ENCODE measurements around the gene TLR9. TPM values are rescaled to one million over a fixed set of nuclear protein-coding genes. Genes with fewer than 3 reads are reported as not detected.
A peak's percentile ranks its signal among the peaks of the same experiment; 100 is the strongest.

Gene TLR9
- total and polyA plus RNA-seq, 7 donors = 0.04 to 0.55 (median 0.24) TPM; not detected in 1

DNA sequence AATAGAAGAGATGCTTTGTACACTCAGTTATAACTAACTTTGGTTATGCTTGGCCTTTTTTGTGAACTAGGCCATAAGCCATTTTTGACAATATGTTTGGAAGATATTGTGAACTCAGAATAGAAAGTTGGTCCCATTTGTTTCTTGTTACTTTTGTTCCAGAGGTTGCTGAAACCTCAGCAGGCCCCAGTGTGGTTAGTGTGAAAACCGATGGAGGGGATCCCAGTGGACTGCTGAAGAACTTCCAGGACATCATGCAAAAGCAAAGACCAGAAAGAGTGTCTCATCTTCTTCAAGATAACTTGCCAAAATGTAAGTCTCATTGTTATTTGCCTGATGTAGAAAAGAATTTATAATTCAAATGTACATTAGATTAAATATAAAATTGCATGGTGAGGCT is 21.7 kb downstream of the TLR9 start:
- H3K4me3 ChIP-seq = no peak overlapping the region
- peaks cover 16 to 97% of the 10 kb centered on the region in 2 donors for H3K36me3 ChIP-seq (ENCODE audit: insufficient read depth in 1 of 2, low read depth in 1 of 2)
- ATAC-seq = no peak
- H3K4me1 ChIP-seq = peaks cover 30% of the 10 kb centered on the region
- H3K9me3 ChIP-seq = no peaks in the 10 kb centered on the region
- TF ChIP-seq, protein P1, sequence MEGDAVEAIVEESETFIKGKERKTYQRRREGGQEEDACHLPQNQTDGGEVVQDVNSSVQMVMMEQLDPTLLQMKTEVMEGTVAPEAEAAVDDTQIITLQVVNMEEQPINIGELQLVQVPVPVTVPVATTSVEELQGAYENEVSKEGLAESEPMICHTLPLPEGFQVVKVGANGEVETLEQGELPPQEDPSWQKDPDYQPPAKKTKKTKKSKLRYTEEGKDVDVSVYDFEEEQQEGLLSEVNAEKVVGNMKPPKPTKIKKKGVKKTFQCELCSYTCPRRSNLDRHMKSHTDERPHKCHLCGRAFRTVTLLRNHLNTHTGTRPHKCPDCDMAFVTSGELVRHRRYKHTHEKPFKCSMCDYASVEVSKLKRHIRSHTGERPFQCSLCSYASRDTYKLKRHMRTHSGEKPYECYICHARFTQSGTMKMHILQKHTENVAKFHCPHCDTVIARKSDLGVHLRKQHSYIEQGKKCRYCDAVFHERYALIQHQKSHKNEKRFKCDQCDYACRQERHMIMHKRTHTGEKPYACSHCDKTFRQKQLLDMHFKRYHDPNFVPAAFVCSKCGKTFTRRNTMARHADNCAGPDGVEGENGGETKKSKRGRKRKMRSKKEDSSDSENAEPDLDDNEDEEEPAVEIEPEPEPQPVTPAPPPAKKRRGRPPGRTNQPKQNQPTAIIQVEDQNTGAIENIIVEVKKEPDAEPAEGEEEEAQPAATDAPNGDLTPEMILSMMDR (IDR thresholded peaks at IDR 0.05) = no peak
- no peak overlapping the region for H3K27ac ChIP-seq
- no peaks in the 10 kb centered on the region for H3K27me3 ChIP-seq (ENCODE audit: insufficient read depth in 3 of 3, low read length in 2 of 3)
- intact Hi-C loops (cut with DNase I) = no loop called here
- no peak for DNase-seq
- 72 to 80% (median 78%) methylated on average over 1 of the region's 1 CpG for whole genome bisulfite sequencing, 3 donors

DNA sequence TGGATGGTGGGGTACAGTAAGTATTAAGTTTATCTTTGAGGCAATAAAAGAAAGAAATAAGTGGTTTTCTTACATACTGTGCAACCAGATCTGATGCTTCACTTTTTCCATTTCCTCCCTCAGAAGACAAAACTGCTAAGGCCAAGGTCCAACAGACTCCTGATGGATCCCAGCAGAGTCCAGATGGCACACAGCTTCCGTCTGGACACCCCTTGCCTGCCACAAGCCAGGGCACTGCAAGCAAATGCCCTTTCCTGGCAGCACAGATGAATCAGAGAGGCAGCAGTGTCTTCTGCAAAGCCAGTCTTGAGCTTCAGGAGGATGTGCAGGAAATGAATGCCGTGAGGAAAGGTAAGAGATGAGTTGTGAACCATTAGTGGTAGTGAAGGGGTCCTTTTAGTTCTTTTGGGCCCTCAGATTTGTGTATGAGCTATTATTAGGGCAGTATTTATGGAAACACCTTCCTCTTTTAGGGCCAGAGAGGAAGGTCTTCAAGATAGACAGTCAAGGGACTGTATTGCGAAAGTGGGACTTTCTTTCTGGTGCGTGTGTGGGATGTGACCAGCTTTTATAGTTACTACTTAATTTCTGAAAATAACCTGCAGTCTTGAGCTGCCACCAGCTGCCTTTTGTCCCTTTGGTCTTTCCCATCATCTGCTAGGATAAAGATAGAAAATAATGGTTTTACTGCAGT is 22.9 kb downstream of the TLR9 start:
- Histone ChIP-seq H3K27me3 (ENCODE audit: insufficient read depth in 3 of 3, low read length in 2 of 3) (no peaks in the 10 kb centered on the region), H3K36me3 (ENCODE audit: insufficient read depth in 1 of 2, low read depth in 1 of 2) (peaks cover 11 to 86% of the 10 kb centered on the region in 2 donors), H3K4me3 (no peak overlapping the region), H3K27ac (no peak overlapping the region), H3K9me3 (no peaks in the 10 kb centered on the region), H3K4me1 (peaks cover 34% of the 10 kb centered on the region)
- intact Hi-C loops (cut with DNase I) = no loop called here
- TF ChIP-seq, protein P1 (IDR thresholded peaks at IDR 0.05) = no peak
- DNase-seq (no peak), ATAC-seq (no peak)
- WGBS, 3 donors = 76 to 83% (median 80%) methylated on average over 4 of the region's 4 CpGs

DNA sequence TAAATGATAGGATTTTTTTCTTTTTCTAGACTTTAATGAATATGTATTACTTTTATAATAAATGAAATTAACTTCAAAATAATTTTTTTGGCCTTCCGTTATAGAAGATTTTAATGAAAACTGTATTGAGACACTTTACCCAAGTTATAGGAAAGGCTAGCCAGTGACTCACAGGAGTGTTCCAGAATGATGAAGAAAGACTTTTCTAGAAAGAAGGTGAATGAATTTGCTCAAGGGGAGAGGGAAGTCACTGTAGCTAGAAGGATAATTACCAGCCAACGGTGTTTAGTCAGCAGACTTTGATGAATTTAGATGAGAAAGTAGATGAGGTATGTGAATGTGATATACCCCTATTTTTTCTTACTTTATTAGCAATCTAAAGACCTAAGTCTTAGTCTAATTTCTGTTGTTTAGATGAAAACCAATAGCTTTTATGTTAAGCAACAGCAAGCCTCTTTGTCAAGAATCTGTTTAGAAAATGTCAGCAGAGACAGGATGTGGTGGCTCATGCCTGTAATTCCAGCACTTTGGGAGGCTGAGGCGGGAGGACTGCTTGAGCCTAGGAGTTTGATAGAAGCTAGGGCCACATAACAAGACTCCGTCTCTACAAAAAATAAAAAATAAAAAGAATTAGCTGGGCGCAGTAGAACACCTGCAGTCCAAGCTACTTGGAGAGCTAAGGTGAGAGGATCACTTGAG is 24.3 kb downstream of the TLR9 start:
- no peaks in the 10 kb centered on the region for H3K27me3 ChIP-seq (ENCODE audit: insufficient read depth in 3 of 3, low read length in 2 of 3)
- DNase-seq (no peak), ATAC-seq (no peak)
- no peak overlapping the region for H3K27ac ChIP-seq
- TF ChIP-seq, protein P1 (IDR thresholded peaks at IDR 0.05) = no peak
- no peak overlapping the region for H3K4me3 ChIP-seq
- 93 to 96% (median 95%) methylated on average over 5 of the region's 5 CpGs for WGBS, 3 donors
- intact Hi-C loops (cut with DNase I) = no loop called here
- no peaks in the 10 kb centered on the region for H3K9me3 ChIP-seq
- peaks cover 42% of the 10 kb centered on the region for H3K4me1 ChIP-seq
- H3K36me3 ChIP-seq (ENCODE audit: insufficient read depth in 1 of 2, low read depth in 1 of 2) = peaks cover 11 to 72% of the 10 kb centered on the region in 2 donors

DNA sequence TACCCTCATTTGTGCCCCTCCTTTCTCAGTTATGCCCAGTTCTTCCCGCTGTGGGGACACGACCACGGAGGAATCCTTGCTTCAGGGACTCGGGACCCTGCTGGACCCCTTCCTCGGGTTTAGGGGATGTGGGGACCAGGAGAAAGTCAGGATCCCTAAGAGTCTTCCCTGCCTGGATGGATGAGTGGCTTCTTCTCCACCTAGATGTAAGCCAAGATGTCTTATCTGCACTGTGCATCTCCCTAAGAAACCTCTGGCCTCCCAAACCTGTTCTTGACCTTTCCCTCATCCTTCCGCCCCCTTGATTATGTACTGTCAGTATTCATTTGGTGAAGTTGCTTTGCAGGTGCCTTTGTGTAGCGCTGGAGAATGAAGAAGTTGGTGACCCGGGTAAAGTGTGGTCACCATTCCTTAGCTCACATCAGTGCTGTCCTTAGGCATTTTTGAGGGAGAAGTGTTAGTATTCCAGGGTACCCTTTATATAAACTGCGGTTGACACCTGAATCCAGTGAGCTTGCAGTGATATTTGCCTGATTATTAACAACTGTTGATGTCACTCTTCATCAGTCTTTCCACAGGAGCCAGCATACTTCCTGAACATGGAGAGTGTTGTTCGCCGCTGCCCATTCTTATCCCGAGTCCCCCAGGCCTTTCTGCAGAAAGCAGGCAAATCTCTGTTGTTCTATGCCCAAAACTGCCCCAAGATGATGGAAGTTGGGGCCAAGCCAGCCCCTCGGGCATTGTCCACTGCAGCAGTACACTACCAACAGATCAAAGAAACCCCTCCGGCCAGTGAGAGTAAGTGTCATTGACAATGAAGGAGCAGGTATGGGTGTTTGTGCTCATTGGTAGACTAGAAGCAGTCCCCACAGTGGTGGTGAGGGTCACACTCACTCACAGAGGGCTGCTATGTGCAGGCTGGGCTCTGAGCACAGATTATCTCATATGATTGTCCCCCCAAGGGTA is 26.5 kb downstream of the TLR9 start:
- Histone ChIP-seq H3K27ac (peak overlapping the region; percentile 87), H3K4me3 (peak overlapping the region; percentile 100), H3K27me3 (ENCODE audit: insufficient read depth in 3 of 3, low read length in 2 of 3) (no peaks in the 10 kb centered on the region), H3K4me1 (peaks cover 36% of the 10 kb centered on the region), H3K9me3 (no peaks in the 10 kb centered on the region), H3K36me3 (ENCODE audit: insufficient read depth in 1 of 2, low read depth in 1 of 2) (peaks cover 3 to 49% of the 10 kb centered on the region in 2 donors)
- intact Hi-C loops (cut with DNase I) = loop anchor here in 1 of 2 donors (5.0 kb wide), 1 partner anchor 42 kb away; no protein-coding TSS in a partner anchor
- WGBS, 3 donors = 33 to 39% (median 34%) methylated on average over 14 of the region's 14 CpGs
- no peak for DNase-seq
- TF ChIP-seq, protein P1 (IDR thresholded peaks at IDR 0.05) = no peak
- no peak for ATAC-seq

Data from psoas muscle (tissue), 8 donors.